K562 (cell line): ENCODE data around the gene ESD. TPM values are rescaled to one million over a fixed set of nuclear protein-coding genes. Genes with fewer than 3 reads are reported as not detected.

Source experiments
- ATAC-seq: fragments of 200-7000 bp; cut with Tn5 transposase; 3 replicates; pipeline ENCODE4 v1.9.1; 2020; ENCODE audit warnings: moderate library complexity
- BruUV-seq: library from RNA; stranded (reverse); fragments of 400-500 nt; replicated peaks from 2 replicates; lab custom pipeline; 2021; lab: Mats Ljungman, UMichigan
- CTCF ChIA-PET: fragments of 300-600 bp; formaldehyde crosslinking; extraction: SDS; loops from one replicate; lab custom pipeline; 2021; ENCODE audit warnings: low intra/inter-chr PET ratio; lab: Yijun Ruan, JAX
- POLR2A ChIA-PET: fragments of 300-600, 350-650 bp; sonication (Branson Sonifier 250); formaldehyde crosslinking; extraction: SDS; loops from one replicate; lab custom pipeline; 2021; ENCODE audit warnings: antibody characterized with exemption, inconsistent platforms; lab: Yijun Ruan, JAX
- DNase-seq, 4 experiments: peaks; one replicate each; pipeline versions ENCODE4 v3.0.0 to v3.0.0-alpha.2; 2011 to 2018; ENCODE audit warnings: low spot score in 3 of 4, mixed read lengths in 3 of 4; ENCODE audit errors: extremely low read depth in 1 of 4
- FAIRE-seq: peaks from 2 replicates; lab custom pipeline; 2011; peaks lifted over from hg19 to GRCh38; lab: Jason Lieb, UNC
- H2AFZ ChIP-seq: 2 replicates; pipeline ENCODE4 v1.6.0; 2011; ENCODE audit warnings: low read depth, low read length, control low read depth, inconsistent platforms
- H3K27ac ChIP-seq: fragments of 200-600 bp; 3 replicates; pipeline ENCODE4 v1.8.0; 2011; ENCODE audit warnings: low read depth, mild to moderate bottlenecking, control low read depth, inconsistent platforms, low read length, moderate library complexity, mixed read lengths; ENCODE audit errors: extremely low read depth
- H3K27me3 ChIP-seq, 2 experiments: fragments of 300-600 bp in 1 of 2; 2 replicates in 1 of 2; 3 replicates in 1 of 2; pipeline versions ENCODE4 v1.6.0 to v1.8.0; 2011; ENCODE audit warnings: inconsistent platforms in 2 of 2, low read length in 2 of 2, mild to moderate bottlenecking in 1 of 2, mixed read lengths in 1 of 2, moderate library complexity in 1 of 2; ENCODE audit not compliant: control insufficient read depth in 2 of 2, insufficient read depth in 2 of 2
- H3K36me3 ChIP-seq: fragments of 300-600 bp; 3 replicates; pipeline ENCODE4 v1.8.0; 2011; ENCODE audit warnings: mild to moderate bottlenecking, low read length, inconsistent platforms; ENCODE audit not compliant: control insufficient read depth, insufficient read depth
- H3K4me1 ChIP-seq, 2 experiments: fragments of 200-600 bp in 1 of 2; replicated peaks in 1 of 2; 2 replicates in 1 of 2; 3 replicates in 1 of 2; pipeline versions ENCODE4 v1.5.1 to v1.8.0; 2011; ENCODE audit warnings: inconsistent platforms in 2 of 2, low read length in 2 of 2, mild to moderate bottlenecking in 1 of 2, mixed read lengths in 1 of 2, moderate library complexity in 1 of 2; ENCODE audit not compliant: control insufficient read depth in 2 of 2, insufficient read depth in 2 of 2
- H3K4me2 ChIP-seq: 2 replicates; pipeline ENCODE4 v1.6.1; 2011; ENCODE audit warnings: low read length, control low read depth, inconsistent platforms, mixed read lengths; ENCODE audit not compliant: insufficient read depth
- H3K4me3 ChIP-seq: fragments of 200-600 bp; sonication (generic), shearing (Covaris generic); 2 replicates; pipeline ENCODE4 v1.5.1; 2016; ENCODE audit warnings: control low read depth, inconsistent platforms
- H3K79me2 ChIP-seq: fragments of 200-600 bp; 3 replicates; pipeline ENCODE4 v1.8.0; 2011; ENCODE audit warnings: low read length, inconsistent platforms; ENCODE audit not compliant: control insufficient read depth, insufficient read depth
- H3K9ac ChIP-seq, 2 experiments: 2 replicates each; pipeline versions ENCODE4 v1.6.0 to v1.6.1; 2011; ENCODE audit warnings: low read depth in 2 of 2, low read length in 2 of 2, control low read depth in 1 of 2, inconsistent platforms in 1 of 2, mild to moderate bottlenecking in 1 of 2, mixed read lengths in 1 of 2; ENCODE audit not compliant: insufficient read depth in 1 of 2
- H3K9me1 ChIP-seq: one replicate; pipeline ENCODE4 v1.6.0; 2011; ENCODE audit warnings: inconsistent platforms, mild to moderate bottlenecking, low read length, moderate library complexity; ENCODE audit not compliant: control insufficient read depth, insufficient read depth
- H3K9me3 ChIP-seq: replicated peaks from 2 replicates; pipeline ENCODE4 v1.5.1; 2011; ENCODE audit warnings: low read depth, low read length, inconsistent platforms; ENCODE audit not compliant: control insufficient read depth, insufficient read depth
- H4K20me1 ChIP-seq: replicated peaks from 2 replicates; pipeline ENCODE4 v1.6.1; 2011; ENCODE audit warnings: low read length, inconsistent platforms, mixed read lengths; ENCODE audit not compliant: control insufficient read depth, insufficient read depth
- EZH2 ChIP-seq: IDR thresholded peaks from 2 replicates; pipeline ENCODE4 v1.6.1; 2012; ENCODE audit warnings: low read depth, mild to moderate bottlenecking, inconsistent platforms, low read length, borderline replicate concordance
- FOS ChIP-seq: IDR thresholded peaks from 3 replicates; pipeline ENCODE4 v1.6.1; 2011; ENCODE audit not compliant: insufficient read length; ENCODE audit errors: extremely low read depth
- NR3C1 ChIP-seq: sonication (generic); formaldehyde crosslinking; IDR thresholded peaks from 2 replicates; pipeline ENCODE4 v1.8.1; 2022; ENCODE audit warnings: missing genetic modification reagents
- SAP30 ChIP-seq: fragments of 200-600 bp; sonication (generic); IDR thresholded peaks from 2 replicates; pipeline ENCODE4 v1.6.1; 2012; ENCODE audit warnings: borderline replicate concordance, low read depth, mild to moderate bottlenecking, moderate library complexity, low read length, control low read depth, inconsistent platforms; ENCODE audit not compliant: insufficient read depth, poor library complexity, severe bottlenecking
- SRSF3 ChIP-seq: fragments of 200-400 bp; formaldehyde crosslinking; IDR thresholded peaks from 2 replicates; pipeline ENCODE4 v1.6.1; 2016; ENCODE audit warnings: mild to moderate bottlenecking, low read length, moderate library complexity; ENCODE audit not compliant: insufficient read depth
- ZNF140 ChIP-seq: fragments of 250-450 bp; sonication (Bioruptor Pico); IDR thresholded peaks from 2 replicates; pipeline ENCODE4 v1.8.0; 2021; ENCODE audit warnings: moderate library complexity, mild to moderate bottlenecking, inconsistent platforms
- ZNF445 ChIP-seq: fragments of 250-450 bp; sonication (Bioruptor Pico); IDR thresholded peaks from 2 replicates; pipeline ENCODE4 v1.4.0; 2020; ENCODE audit warnings: low read depth, mild to moderate bottlenecking, moderate library complexity
- WGBS: fragments of 100-300 bp; shearing (Covaris generic); methylation state at CpG from one replicate; pipeline ENCODE4 v1.1.6; 2016; ENCODE audit warnings: low coverage, mixed read lengths; ENCODE audit not compliant: insufficient coverage; ENCODE audit errors: missing lambda C conversion rate; 5-methylcytosine and 5-hydroxymethylcytosine counted together
- in situ Hi-C: fragments of 300-500 bp; cut with MboI; formaldehyde crosslinking; loops from 4 replicates; pipeline ENCODE4 v1.15.0; 2018; ENCODE audit warnings: inconsistent platforms, mixed read lengths
- intact Hi-C: fragments of 100-400 bp; cut with micrococcal nuclease; formaldehyde crosslinking; loops from 2 replicates; pipeline ENCODE4 v1.14.2; 2022
- polyA plus RNA-seq, 8 experiments: library from polyadenylated mRNA; depleted of rRNA in 4 of 8; stranded (reverse) in 5 of 8; unstranded in 3 of 8; fragments of >200 nt; fragmentation: Nextera tagmentation in 2 of 8; fragmentation: Illumina TruSeq in 1 of 8; extraction: Ambion mirVana in 2 of 8; extraction: Trizol in 1 of 8; gene quantifications; 2 replicates each; pipeline versions ENCODE4 v1.2.1 to v1.2.3, GENCODE V29; 2011 to 2014; ENCODE audit warnings: inconsistent platforms in 1 of 8, missing spikeins in 1 of 8
- total RNA-seq, 7 experiments: library from RNA; depleted of rRNA in 6 of 7; stranded (reverse); fragments of >200 nt in 6 of 7; fragmentation: Illumina TruSeq in 2 of 7; extraction: Trizol in 2 of 7; gene quantifications; 2 replicates each; pipeline versions ENCODE4 v1.2.1 to v1.2.3, GENCODE V29; 2011 to 2021; ENCODE audit warnings: low replicate concordance in 1 of 7
- TF ChIP-seq, protein P1 (sequence below), 3 experiments: fragments of 200-800 bp in 1 of 3; fragments of 250-450 bp in 1 of 3; fragments of 450-650 bp in 1 of 3; sonication (Bioruptor Pico) in 1 of 3; sonication (Bioruptor generic) in 1 of 3; formaldehyde crosslinking in 1 of 3; IDR thresholded peaks; 2 replicates each; pipeline versions ENCODE4 v1.6.1 to v1.8.0; 2016 to 2022; ENCODE audit warnings: mild to moderate bottlenecking in 2 of 3, missing genetic modification characterization in 2 of 3, missing compliant biosample characterization in 1 of 3, moderate library complexity in 1 of 3
- TF ChIP-seq, protein P2 (sequence below): IDR thresholded peaks from 2 replicates; pipeline ENCODE4 v1.6.1; 2011; ENCODE audit warnings: borderline replicate concordance, low read depth, mild to moderate bottlenecking, moderate library complexity, low read length; ENCODE audit not compliant: insufficient read depth, poor library complexity, severe bottlenecking

ESD gene
- total and polyA plus RNA-seq, 9 of the 15 experiments (the other 6 are each of a cell fraction or from before 2014, with no cell fraction given): 88.9 to 402 (median 232) TPM

DNA sequence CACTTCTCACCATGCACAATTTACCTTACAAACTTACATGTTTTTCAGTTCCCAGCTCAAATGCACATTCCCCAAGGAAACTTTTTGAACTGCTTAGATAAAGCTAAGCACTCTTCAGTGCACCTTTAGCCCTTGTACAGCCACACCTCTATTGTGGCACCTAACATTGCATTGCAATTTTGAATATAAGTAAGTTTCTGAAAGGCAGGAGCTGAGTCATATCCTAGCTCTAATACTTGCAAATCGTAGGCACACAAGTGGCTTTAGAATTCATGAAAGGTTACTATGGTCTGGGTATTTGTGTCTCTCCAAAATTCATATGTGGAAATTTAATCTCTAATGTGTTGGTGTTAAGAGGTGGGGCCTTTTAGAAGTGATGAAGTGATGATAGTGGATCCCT, 4.9 kb upstream of the ESD start:
- no peaks in the 10 kb centered on the region for H3K36me3 ChIP-seq
- BruUV-seq: no TSS peak
- POLR2A ChIA-PET: no interaction called here
- 0% methylated on average over 1 of the region's 1 CpG for WGBS
- intact Hi-C loops: no loop called here
- H3K27me3 ChIP-seq: peaks cover 0 to 7% of the 10 kb centered on the region in 2 experiments; a peak in 1 of 5 replicates
- DNase-seq: no peak
- no peak overlapping the region for H3K27ac ChIP-seq
- no peak overlapping the region for H3K4me3 ChIP-seq
- no peak overlapping the region for H3K9ac ChIP-seq
- H3K4me1 ChIP-seq: peaks cover 6 to 11% of the 10 kb centered on the region in 2 experiments; a peak in 3 of 5 replicates
- H3K9me3 ChIP-seq: no peaks in the 10 kb centered on the region
- no peaks in the 10 kb centered on the region for H4K20me1 ChIP-seq
- no peak overlapping the region for H3K4me2 ChIP-seq
- H3K79me2 ChIP-seq: peaks cover 5% of the 10 kb centered on the region
- in situ Hi-C loops: no loop called here
- no peaks in the 10 kb centered on the region for H3K9me1 ChIP-seq
- FAIRE-seq: no peak
- CTCF ChIA-PET: no interaction called here
- no peak for ATAC-seq
- H2AFZ ChIP-seq: no peak overlapping the region
- no peak for TF ChIP-seq ZNF445
- no peak for TF ChIP-seq FOS
- TF ChIP-seq SAP30: no peak

DNA sequence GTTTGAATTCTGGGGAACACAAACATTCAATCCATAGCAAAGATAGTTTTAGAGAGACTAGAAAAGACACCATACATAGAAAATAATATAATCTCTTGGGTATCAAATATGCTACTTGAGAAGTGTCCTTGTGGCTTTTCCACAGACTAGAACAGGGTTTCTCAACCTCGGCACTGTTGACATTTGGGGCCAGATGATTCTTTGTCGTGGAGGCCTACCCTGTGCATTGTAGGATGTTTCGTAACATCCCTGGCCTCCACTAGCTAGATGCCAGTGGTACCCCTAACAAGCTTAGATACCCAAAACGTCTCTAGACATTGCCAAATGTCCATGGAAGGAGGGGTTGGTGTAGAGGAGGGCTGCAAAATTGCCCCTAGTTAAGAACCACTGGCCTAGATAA, 2.2 kb upstream of the ESD start:
- no peaks in the 10 kb centered on the region for H3K9me1 ChIP-seq
- no peak overlapping the region for H3K9ac ChIP-seq
- H3K27ac ChIP-seq: no peak overlapping the region
- FAIRE-seq (no peak), ATAC-seq (no peak), DNase-seq (no peak)
- 0 out of 2 replicates have a peak overlapping the region, but pooled peaks have one; percentile 19 for H2AFZ ChIP-seq
- no TSS peak for BruUV-seq
- in situ Hi-C loops: no loop called here
- no peak overlapping the region for H3K4me2 ChIP-seq
- no peak overlapping the region for H3K4me3 ChIP-seq
- H3K36me3 ChIP-seq: 0 out of 3 replicates have a peak, but pooled peaks cover 3% of the 10 kb centered on the region
- peaks cover 32% of the 10 kb centered on the region for H3K79me2 ChIP-seq
- H4K20me1 ChIP-seq: no peaks in the 10 kb centered on the region
- no peaks in the 10 kb centered on the region for H3K9me3 ChIP-seq
- CTCF ChIA-PET: no interaction called here
- intact Hi-C loops: no loop called here
- WGBS: 78% methylated on average over 3 of the region's 4 CpGs
- H3K27me3 ChIP-seq: peaks cover 0 to 7% of the 10 kb centered on the region in 2 experiments; a peak in 1 of 5 replicates
- POLR2A ChIA-PET: no interaction called here
- peaks cover 13 to 20% of the 10 kb centered on the region in 2 experiments; a peak in 4 of 5 replicates for H3K4me1 ChIP-seq
- TF ChIP-seq EZH2: no peak
- TF ChIP-seq ZNF140 (CRISPR knock-in tag): no peak
- TF ChIP-seq, protein P1, sequence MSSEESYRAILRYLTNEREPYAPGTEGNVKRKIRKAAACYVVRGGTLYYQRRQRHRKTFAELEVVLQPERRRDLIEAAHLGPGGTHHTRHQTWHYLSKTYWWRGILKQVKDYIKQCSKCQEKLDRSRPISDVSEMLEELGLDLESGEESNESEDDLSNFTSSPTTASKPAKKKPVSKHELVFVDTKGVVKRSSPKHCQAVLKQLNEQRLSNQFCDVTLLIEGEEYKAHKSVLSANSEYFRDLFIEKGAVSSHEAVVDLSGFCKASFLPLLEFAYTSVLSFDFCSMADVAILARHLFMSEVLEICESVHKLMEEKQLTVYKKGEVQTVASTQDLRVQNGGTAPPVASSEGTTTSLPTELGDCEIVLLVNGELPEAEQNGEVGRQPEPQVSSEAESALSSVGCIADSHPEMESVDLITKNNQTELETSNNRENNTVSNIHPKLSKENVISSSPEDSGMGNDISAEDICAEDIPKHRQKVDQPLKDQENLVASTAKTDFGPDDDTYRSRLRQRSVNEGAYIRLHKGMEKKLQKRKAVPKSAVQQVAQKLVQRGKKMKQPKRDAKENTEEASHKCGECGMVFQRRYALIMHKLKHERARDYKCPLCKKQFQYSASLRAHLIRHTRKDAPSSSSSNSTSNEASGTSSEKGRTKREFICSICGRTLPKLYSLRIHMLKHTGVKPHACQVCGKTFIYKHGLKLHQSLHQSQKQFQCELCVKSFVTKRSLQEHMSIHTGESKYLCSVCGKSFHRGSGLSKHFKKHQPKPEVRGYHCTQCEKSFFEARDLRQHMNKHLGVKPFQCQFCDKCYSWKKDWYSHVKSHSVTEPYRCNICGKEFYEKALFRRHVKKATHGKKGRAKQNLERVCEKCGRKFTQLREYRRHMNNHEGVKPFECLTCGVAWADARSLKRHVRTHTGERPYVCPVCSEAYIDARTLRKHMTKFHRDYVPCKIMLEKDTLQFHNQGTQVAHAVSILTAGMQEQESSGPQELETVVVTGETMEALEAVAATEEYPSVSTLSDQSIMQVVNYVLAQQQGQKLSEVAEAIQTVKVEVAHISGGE (CRISPR knock-in tag; IDR thresholded peaks at IDR 0.05): no peak
- TF ChIP-seq, protein P2, sequence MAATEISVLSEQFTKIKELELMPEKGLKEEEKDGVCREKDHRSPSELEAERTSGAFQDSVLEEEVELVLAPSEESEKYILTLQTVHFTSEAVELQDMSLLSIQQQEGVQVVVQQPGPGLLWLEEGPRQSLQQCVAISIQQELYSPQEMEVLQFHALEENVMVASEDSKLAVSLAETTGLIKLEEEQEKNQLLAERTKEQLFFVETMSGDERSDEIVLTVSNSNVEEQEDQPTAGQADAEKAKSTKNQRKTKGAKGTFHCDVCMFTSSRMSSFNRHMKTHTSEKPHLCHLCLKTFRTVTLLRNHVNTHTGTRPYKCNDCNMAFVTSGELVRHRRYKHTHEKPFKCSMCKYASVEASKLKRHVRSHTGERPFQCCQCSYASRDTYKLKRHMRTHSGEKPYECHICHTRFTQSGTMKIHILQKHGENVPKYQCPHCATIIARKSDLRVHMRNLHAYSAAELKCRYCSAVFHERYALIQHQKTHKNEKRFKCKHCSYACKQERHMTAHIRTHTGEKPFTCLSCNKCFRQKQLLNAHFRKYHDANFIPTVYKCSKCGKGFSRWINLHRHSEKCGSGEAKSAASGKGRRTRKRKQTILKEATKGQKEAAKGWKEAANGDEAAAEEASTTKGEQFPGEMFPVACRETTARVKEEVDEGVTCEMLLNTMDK: no peak
- no peak for TF ChIP-seq NR3C1 (CRISPR knock-in tag)
- no peak for TF ChIP-seq SRSF3
